ENCODE measurements around the gene ATG16L1. TPM values are rescaled to one million over a fixed set of nuclear protein-coding genes. Genes with fewer than 3 reads are reported as not detected.
"Not testable (repeated sequence)": the region's sequence is repeated elsewhere in the genome, so short reads cannot be mapped to it uniquely, and the experiment has no call there.

ATG16L1 gene
- total RNA-seq, 1 donor from 2014 or later = 48.3 TPM

GRCh38 chr2:233329489-233330135 is 78.1 kb downstream of the ATG16L1 start:
- no peak for DNase-seq (ENCODE audit: low read depth, low spot score)

GRCh38 chr2:233331536-233331935 is 80.1 kb downstream of the ATG16L1 start:
- DNase-seq (ENCODE audit: low read depth, low spot score) = no peak

DNA sequence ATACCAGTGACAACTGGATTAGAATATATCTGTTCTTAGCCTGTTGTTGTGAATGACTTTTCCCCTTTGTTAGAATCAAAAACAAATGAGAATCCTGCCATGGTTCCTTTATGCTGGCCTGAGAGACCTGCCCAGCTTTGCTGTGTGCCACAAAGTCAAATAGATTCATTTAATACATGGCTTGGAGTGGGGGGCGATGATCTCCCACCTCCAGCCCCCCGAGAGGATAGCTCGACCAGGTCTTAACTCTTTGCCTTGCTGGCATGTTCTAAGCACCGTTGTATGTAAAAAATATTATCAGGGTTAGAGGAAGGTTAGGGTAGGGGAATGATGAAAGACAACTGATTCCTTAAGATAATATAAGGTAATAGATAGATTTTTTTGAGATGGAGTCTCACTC is 80.7 kb downstream of the ATG16L1 start:
- no peak for DNase-seq (ENCODE audit: low read depth, low spot score)

DNA sequence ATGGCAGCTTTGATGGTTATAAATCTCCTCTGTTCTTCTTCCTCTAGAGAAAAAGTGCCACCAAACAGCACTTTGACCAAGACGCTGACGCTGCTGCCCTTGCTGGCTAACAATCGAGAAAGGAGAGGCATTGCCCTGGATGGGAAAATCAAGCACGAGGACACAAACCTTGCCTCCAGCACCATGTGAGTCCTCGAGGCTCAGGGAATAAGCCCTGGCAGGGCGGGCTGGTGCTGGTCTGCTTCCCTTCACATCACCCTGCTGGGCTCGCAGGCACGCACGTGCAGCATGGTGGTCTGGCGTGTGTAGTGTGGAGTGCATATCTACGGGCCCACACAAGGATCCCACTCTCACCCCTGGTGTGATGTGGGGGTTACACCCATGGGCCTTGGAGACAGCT is 83.4 kb downstream of the ATG16L1 start:
- no peak for DNase-seq (ENCODE audit: low read depth, low spot score)

DNA sequence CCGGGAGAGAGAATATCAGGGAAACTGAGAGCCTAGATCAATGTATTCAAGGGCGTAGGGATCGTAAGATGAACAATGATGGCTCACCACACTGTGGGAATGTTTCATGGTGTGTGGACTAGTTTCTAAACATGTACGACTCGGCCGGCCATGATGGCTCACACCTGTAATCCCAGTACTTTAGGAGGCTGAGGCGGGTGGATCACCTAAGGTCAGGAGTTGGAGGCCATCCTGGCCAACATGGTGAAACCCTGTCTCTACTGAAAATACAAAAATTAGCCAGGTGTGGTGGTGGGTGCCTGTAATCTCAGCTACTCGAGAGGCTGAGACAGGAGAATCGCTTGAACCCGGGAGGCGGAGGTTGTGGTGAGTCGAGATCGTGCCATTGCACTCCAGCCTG is 84.6 kb downstream of the ATG16L1 start:
- not testable (repeated sequence) for DNase-seq (ENCODE audit: low read depth, low spot score)

- DNase-seq (ENCODE audit: low read depth, low spot score) = no peak
These were observed 85.1 kb downstream of the ATG16L1 start for GRCh38 chr2:233336541-233336940.

GRCh38 chr2:233338046-233338445 is 86.6 kb downstream of the ATG16L1 start:
- no peak for DNase-seq (ENCODE audit: low read depth, low spot score)

DNA sequence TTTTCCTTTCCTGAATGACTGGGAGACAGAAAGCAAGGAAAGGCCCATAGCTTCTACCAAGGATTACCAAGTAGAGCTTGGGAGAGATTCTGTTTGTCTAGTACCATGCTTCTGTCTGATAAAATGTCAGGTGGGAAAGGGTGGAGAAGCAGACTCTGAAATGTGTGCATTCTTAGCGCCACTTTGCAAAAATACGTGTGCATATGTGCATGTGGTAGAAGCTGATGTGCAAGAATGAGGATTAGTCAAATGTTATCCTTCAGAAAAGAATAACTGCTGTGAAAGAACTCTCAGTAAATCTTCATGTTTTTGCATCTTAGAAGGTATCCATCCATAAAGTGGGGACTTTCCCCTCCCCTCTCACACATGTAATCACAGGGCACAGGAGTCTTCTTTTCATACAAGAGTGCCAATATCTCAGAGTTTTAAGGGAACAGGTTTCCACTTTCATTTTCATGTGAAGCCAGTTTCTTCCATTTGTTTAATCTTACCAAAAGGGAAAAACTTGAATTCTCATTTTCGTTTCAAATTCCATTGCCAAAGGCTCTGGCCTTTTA is 87.4 kb downstream of the ATG16L1 start:
- no peak for DNase-seq (ENCODE audit: low read depth, low spot score)

DNA sequence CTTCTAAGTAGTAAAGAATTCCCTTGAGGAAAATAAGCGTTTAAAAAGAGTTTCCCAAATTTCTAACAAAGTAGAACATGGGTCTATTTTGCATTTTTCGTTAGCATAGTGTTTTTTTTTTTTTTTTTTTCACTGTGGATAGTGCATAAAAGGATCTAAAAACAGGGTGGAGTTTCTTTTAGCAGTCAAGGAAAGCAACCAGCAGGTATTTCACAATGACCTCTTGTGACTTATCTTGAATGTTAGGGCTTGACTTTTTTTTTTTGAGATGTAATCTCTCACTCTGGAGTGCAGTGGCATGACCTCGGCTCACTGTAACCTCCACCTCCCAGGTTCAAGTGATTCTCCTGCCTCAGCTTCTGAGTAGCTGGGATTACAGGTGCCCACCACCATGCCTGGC is 88.0 kb downstream of the ATG16L1 start:
- DNase-seq (ENCODE audit: low read depth, low spot score) = no peak

GRCh38 chr2:233341296-233341695 is 89.8 kb downstream of the ATG16L1 start:
- no peak for DNase-seq (ENCODE audit: low read depth, low spot score)

GRCh38 chr2:233342301-233342700 is 90.8 kb downstream of the ATG16L1 start:
- DNase-seq (ENCODE audit: low read depth, low spot score) = no peak

DNA sequence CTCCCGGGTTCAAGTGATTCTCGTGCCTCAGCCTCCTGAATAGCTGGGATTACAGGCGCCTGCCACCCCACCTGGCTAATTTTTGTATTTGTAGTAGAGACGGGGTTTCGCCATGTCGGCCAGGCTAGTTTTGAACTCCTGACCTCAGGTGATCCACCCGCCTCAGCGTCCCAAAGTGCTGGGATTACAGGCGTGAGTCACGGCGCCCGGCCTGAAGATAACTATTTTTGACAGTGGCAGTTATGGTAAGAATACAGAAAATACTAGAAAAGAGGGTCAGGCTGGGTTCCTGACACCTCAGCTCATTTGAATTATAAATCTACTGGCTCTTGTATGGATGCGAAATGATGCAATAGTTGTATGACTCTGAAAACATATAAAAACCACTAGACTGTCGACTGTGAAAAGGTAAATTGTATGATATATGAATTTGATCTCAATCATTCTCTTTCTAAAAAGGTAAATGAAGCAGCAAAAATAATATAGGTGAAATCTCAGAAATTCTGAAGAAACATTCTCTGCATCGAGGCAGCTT is 91.8 kb downstream of the ATG16L1 start:
- DNase-seq (ENCODE audit: low read depth, low spot score) = no peak

Other genes starting within 250 kb of the ATG16L1 start
- 0.14 and 3.2 TPM in 2 replicates for gene NGEF, start 238.4 kb upstream of the ATG16L1 start, total RNA-seq
- gene NEU2, start 219.0 kb upstream of the ATG16L1 start, total RNA-seq = not detected in 2 replicates
- 19.8 and 27.2 TPM in 2 replicates for gene INPP5D, start 191.3 kb upstream of the ATG16L1 start, total RNA-seq
- gene SAG, start 56.1 kb downstream of the ATG16L1 start, total RNA-seq = 0.07 TPM in 1 of 2 replicates, not detected in the other
- gene DGKD, start 102.8 kb downstream of the ATG16L1 start, total RNA-seq = 6.9 and 9.1 TPM in 2 replicates